Stimulated activated CD4-positive, alpha-beta T cell treated with anti-CD3 and anti-CD28 coated beads, Interleukin-4, amount 100 ng/mL, for 48 hours (primary cell): ENCODE measurements around the gene FAIM2.
"Not testable (repeated sequence)": the region's sequence is repeated elsewhere in the genome, so short reads cannot be mapped to it uniquely, and the experiment has no call there.

Experiments
- DNase-seq, 2 donors: peaks; one replicate each; pipeline ENCODE4 v3.0.0-alpha.2; 2020; ENCODE audit warnings: low read depth in 2 of 2

FAIM2 gene

DNA sequence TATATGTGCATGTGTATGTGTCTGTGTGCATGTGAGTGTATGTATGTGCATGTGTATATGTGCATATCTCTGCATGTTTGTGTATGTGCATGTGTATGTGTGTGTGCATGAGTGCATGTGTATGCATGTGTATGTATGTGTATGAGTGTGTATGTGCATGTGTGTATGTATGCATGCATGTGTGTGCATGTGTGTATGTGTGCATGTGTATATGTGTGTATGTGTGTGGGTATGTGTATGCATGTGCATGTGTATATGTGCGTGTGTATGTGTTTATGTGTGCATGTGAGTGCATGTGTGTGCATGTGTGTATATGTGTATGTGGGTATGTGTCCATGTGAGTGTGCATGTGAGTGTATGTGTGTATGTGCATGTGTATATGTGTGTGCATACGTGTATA is 24.6 kb downstream of the FAIM2 start:
- DNase-seq = not testable (repeated sequence)

DNA sequence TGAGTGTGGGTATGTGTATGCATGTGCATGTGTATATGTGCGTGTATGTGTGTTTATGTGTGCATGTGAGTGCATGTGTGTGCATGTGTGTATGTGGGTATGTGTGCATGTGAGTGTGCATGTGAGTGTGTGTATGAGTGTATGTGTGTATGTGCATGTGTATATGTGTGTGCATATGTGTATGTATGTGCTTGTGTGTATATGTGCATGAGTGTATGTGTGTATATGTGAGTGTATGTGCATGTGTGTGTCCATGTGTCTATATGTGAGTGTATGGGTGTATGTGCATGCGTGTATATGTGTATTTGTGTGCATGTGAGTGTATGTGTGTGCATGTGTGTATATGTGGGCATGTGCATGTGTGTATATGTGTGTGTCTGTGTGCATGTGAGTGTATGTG is 25.7 kb downstream of the FAIM2 start:
- DNase-seq = no peak

DNA sequence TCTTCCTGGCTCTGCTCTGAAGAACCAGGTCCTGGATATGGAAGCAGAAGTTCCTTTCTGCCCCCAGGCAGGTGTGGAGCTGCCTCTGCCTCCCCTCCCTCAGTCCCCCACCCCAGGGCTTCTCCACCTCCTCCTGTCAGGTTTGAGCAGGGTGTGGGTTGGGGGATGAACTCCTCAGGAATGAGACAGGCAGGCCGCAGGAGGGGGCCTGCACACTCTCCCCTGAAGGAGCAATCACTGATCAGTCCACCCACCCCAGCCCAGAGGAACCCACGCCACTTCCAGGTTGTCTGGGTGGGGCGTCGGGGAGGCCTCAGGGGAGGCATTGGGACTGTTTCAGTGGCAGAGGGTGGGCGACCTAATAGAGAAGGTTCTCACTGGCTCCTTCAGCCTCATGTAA is 26.6 kb downstream of the FAIM2 start:
- DNase-seq = no peak

DNA sequence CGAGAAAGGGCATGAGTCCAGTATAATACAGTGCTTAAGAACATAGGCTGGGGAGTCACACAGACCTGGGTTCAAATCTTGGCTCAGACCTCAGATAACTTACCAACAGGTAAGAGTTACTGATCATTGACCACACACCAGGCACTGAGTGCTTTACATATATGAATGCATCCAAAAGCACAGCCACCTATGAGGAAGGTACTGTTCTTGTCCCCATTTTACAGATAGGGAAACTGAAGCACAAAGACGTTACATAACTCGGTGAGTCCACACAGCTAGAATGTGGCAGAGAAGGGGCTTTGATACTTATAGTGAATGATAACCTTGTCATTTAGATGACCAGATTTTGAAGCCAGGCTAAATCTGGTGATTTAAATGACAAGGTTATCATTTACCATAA is 27.6 kb downstream of the FAIM2 start:
- no peak for DNase-seq

DNA sequence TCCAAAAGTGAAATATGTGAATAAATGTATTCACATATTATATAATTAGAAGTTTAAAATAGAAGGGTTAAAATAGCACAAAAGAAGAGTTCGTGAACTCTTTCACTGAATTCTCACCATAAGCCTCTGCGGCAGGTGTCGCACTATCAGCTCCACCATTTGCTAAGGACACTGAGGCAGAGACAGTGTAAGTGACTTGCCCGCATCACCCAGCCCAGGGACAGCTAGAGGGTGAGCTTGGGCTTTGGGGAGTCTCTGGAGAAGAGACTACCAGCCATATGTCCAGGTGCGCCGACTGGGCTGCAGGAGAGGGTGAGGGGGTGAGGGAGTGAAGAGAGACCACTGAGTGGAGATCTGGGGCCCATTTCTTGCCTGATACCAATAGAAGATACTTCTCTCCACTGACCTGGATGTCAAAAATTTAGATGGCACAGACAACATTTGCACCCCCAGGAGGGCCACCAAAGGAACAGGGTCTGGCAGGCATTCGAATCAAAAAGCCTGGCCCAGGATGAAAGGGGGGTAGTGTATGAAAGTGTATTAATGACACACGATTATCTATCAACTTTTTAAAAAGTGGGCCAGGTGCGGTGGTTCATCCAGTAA is 28.5 kb downstream of the FAIM2 start:
- DNase-seq = no peak

DNA sequence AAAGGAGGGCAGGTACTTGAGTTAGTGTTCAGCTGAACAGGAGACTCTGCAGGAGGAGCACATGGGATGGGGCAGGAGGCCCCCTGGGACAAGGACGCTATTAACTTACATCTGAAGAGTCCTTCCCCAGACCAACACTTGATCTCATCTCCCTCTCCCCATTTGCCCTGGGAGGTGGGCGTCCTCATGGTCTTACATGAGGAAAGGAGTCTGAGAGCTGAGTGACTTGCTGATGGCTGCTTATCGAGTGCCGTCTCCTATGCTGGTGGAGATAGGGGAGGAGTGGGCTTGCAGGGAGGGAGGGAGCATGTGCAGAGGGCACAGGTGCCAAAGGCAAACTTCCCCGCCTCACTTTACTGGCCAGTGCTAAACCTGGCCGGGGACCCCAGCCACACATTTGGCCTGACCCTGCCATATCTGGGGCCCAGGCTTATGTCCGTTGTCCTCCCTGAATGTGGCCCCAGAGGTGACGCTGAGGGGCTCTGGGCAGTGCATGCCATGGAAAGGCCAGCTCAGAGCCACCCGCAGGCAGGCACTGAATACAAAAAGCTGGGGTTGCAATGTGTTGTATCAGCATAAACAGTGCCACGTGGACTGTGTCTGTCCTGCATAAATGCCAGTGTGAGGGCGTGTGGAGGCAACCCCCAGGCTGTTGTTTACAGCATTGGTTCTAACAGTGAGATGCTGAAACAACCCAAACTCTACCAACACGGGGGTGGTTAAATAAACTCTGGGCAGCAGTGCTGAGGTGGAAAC is 29.4 kb downstream of the FAIM2 start:
- no peak for DNase-seq

DNA sequence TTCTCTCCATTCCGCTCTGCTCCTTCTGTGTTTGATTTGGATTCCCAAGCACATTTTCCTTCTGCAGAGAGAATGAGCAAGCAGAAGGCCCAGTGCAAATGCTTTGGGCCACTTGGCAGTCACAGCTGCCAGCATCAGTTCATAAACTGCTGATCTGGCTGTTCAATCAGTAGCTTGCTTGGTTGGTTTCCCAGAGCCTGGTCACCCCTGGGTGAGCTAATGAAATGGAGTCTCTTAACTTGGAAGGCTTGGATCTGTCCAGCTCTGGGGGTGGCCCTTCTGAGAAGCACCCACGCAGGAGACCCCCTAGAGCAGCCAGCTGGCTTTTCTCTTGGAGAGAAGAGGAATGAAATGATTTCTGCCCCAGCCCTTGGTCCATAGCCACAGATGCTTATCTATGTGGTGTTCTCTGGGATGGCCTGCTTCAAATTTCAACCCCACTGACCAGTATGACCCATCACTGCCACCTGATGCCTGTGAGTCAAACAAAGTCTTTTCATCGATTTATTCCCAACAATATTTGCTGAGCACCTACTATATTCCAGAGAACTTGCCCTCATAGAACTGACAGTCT is 30.3 kb downstream of the FAIM2 start:
- no peak for DNase-seq

DNA sequence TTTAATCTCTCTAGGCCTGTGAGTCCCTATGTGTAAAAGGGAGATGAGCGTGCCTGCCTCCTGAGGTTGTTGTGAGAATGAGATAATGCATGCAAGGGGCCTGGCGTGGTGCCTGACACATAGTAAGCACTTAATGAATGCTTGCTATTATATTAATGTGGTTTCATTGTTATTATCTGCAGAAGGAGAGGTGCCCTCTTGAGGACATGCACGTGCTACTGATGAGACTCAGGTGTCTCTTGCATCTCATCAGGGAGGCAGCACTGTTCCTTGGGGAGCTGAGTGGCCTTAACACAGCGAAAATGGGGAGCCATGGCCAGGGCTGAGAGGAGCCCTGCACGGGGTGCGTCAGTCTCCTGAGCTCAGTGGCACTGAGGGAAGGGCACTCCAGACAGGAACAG is 30.9 kb downstream of the FAIM2 start:
- no peak for DNase-seq

DNA sequence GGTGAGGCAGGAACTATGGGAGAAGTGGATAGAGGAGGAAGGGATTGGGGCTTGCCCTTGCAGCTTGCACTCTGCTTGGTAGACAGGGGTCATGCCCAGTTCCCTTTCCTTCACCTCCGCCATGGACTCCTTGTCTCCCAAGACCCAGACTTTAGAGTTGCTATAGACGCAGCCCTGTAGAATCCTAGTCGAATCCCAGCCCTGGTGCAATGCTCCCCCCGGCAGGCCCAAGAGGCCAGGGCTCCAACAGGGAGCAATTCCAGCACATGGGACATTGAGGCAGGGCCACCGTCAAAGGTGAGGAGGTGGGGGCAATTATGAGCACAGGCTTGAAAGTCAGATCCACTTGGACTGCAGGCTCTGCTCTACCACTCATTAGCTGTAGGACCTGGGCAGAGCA is 31.3 kb downstream of the FAIM2 start:
- no peak for DNase-seq

DNA sequence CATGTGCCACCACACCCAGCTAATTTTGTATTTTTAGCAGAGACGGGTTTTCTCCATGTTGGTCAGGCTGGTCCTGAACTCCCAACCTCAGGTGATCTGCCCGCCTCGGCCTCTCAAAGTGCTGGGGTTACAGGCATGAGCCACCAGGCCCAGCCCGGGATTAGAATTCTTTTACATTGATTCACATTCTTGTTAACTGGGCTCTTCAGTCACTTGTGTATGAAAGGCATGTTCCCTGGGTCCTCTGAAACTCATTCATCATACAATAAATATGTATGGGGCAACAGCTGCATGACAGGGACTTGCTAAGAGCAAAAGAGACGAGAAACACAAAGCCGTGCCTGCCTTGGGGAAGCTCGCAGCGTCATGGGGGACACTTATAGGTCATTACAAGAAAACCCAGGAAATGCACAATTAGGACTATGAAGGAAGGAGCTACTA is 31.9 kb downstream of the FAIM2 start:
- not testable (repeated sequence) for DNase-seq

DNA sequence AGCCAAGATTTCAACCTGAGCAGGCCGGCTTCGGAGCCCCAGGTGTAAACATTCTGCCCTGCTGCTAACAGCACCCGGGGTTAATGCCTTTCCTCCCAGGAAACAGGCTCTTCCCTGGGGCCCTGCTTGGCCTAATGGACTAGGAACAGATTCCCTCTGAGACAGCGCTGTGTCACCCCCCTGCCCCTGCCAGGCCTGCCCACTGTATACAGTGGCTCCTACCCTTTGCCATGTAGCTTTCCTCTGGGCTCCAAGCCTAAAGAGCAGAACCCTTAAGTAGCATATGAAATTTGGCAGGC is 32.5 kb downstream of the FAIM2 start:
- no peak for DNase-seq

DNA sequence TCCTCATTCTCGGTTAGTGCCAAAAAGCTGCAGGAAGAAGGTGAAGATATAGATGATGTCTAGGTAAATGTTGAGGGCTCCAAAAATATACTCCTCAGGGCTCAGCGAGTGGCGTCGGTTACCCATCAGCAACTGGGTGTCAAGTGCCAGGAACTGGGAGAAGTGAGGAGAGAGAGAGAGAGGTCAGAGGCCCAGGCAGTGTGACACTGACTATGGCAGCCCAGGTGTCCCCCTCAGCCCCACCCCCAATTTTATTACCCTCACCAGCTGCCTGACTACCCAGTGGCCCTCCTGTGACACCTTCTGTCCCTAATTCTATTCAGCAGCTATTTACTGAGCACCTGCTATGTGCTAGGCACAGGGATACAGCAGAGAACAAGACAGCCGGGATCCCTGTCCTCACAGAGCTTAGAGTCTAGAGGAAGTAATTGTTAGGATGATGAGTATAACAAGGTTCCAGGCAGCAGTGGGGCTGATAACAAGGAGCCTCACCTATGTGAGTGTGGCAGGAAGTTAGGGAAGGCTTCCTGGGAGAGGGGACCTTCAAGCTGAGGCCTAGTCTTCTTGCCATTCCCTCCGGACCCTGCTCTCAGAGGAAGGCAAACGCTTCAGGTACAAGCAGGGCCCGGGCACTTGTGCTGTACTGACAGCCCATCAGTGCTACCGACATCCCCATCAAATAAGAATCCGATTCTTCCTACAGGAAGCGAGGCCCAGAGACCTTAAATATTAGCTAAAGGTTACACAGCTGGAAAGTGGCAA is 33.0 kb downstream of the FAIM2 start:
- no peak for DNase-seq

DNA sequence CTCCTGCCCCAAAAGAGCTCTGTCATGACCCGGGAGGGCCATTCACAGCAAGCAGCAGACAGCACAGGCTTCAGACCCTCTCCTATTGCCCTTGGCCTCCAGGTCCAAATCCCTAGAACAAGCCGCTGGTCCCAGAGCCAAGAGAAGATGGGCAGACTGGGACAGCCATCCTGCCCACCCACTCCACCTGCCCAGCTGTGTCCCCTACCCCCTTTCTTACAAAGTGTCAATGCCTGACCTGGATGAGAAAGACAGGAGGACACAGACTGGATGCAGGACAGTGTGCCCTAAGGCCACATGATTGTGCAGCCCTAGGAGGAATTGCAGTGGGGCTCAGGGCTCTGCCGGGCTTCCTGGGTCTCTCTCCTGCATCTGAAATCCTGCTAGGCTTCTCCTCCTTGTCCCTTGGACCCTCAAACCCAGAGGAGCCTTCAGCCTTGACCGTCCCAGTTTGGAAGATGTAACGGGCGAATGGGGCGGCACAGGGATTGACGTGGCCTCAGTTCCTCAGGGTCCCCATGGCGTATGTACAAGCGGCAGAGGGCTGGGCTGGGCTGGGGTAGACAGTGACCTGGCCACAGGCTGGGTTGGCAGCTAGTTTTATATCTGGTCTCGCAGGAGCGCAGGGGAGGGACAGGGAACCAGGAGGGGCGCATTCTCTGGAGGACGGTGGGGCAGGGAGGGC is 33.7 kb downstream of the FAIM2 start:
- no peak for DNase-seq

DNA sequence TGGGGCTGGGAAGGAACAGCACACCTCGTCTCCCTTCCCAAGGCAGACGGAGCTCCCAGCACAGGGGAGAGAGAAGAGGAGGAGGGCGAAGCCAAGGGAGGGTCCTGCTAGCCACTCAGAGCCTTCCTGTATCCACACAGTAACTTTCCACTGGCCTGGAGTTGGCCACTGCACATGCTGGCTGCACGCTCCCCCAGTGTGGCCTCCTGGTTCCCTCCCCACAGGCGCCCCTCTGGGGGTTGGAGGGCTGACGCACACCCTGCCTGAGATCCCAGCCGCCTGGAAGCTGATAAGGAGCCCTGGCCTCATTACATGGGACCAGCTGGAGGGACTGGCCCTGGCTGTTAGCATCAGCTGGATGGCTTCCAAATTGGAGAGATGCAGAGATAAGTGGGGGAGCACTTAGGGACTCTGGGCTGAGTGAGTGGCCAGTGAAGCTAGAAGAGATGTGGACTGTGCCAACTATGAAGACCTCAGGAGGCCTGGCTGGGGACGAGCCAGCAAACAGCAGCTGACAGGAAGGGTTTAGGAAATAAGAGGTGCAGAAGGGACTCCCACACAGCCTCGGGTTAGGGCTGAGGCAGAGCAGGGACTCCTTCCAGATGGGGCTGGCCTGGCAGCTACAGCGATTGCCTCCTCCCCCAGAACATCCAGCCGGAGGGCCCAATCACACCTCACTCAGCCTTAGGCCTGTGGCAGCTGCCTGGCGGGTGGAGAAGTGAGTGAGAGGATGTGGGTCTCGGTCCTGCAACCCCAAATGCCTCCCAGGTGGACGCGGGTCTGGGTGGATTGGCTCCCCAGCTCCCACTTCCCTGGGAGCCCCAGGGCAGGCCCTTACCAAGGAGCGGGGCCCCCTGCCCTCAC is 34.5 kb downstream of the FAIM2 start:
- DNase-seq = no peak

DNA sequence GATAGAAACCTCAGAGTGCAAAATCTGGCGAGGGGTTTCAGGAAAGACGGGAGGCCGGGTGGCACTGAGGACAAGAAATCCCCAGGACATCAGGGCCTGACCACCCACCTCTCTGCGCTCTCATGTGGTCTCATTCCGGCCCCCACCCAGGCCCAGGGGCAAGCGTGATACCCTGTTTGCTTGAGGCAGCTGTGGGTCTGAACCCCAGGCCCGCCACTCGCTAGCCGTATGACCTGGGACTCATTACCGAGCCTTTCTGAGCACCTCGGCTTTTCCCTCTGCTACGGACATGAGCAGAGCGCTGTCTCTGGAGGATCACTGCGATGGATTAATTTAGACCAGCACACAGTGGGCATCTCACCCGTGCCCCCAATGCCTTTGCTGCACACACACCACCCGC is 35.3 kb downstream of the FAIM2 start:
- no peak for DNase-seq

DNA sequence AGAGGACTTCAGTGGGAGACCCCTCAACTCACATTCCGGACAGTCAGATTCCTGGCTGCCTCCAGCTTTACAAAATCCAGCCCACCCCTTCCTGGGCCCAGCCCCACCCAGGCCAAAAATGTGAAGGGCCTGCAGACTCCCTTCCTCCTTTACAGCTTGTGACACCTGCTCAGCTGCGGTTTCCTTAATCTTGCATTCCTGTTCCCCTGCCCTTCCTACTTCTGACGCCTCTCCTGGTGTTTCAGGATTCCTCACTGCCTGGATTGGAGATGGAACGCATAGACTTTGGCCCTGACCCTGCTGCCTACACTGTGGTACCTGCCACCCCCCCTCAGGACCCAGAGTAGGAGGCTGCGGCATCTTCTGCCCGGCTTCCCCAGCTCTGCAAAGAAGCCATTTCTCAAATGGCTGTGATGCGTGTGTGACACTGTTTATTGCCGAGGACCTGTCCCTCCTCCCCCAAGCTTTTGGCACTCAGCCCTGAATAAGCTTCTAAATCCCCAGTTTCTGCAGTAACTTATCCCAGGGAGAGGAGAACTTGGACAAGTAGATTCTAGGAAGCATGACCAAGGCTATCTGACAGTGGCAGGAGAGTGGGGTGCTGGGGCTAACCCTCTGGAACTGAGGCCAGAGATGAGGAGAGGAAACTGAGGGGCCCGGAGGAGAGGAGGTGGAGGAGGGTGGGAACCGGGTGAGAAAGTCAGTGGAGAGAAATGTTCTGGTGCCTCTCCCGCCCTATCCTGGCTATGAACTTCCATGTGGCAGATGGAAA is 35.9 kb downstream of the FAIM2 start:
- no peak for DNase-seq

DNA sequence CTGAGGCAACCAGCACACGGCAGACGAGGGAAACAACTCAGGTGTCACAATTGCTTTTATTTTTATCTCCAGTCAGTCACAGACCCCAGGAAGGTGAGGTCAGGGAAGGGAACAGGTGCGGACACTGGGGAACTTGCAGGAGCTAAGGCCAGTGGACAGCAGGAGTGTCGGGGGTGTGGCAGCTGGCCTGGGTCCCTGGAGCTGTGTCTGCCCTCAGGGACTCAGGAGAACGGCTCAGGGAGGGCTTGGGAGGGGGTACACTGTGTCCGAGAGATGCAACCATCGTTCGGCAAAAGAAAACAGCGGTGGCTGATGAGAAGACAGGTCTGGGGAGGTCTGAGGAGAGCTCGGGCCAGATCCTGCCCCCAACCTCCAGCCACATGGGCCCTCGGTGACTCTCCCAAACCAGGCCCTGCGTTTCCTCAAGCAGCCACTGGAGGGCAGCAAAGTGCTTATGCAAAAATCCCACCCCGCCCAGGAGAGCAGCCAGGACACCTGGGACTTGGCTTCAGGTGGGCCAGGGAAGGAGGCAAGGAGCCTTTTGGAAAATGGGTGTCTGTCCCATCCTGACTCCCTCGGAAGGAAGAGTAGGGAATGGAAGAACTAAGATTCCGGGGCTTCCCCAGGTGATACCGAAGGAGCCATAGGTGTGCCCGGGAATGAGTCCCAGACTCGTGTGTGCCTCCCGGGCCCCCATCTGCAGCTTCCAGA is 36.7 kb downstream of the FAIM2 start:
- peak; percentile 58 to 76 for DNase-seq

DNA sequence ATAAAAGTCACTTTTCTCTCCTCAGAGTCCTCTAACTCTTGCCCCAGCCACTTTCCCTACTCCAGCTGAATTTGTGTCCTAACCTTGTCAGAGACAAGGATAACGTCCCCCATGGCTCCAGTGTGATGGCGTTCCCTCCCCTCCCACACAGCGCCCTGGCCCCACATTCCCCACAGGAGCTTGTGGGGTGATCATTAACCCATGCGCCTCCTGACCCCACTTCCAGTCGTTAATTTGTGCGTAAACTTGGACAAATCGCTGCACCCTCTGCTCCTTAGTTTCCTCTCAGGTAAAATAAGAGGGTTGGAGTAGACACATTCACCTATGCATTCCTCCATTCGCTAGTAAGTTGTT is 37.9 kb downstream of the FAIM2 start:
- DNase-seq = no peak

DNA sequence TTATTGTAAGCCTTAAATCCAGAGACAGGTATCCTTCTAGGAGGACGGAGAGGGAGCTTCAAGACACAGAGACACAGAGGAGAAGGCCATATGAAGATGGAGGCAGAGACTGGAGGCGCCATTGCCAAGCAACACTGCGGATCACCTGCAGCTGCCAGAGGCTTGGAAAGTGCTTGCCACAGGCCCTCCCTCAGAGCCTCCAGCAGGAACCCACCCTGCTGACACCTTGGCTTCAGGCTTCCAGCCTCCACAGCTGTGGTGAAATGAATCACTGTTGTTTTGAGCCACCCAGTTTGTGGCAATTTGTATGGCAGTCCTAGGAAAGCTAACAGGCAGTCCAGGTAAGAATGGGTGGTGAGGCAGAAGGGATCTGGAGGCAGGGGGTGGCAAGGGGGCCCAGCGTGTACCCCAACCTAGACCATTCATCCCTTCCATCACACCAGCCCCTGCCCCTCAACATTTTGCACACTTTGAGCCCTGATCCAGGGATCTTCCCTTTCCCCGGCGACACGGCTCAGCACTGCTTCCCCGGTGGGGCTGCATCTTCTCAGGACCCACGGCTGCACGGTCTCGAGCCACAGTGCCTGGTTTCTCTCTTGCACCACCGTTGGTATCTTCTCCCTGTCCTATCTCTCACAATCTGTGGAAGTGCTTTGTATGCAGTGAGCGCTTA is 38.5 kb downstream of the FAIM2 start:
- DNase-seq = no peak

DNA sequence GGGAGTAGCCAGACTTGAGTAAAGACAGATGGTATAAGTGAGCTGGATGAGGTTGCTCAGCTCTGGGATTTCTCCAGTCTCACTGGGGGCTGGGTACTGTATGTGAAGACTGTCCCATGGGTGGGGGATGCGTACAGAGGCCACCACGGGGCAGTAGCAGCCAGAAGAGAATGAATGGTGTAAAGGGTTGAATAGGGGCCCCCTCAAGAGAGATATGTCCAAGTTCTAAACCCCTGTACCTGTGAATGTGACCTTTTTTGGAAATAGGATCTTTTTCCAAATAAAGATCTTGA is 39.0 kb downstream of the FAIM2 start:
- no peak for DNase-seq
